MM.1S (cell line): ENCODE results near the gene CARNS1.

Source experiments
- DNase-seq: peaks from one replicate; pipeline ENCODE4 v3.0.0-alpha.2; 2015
- H2AFZ ChIP-seq: fragments of 300-600 bp; sonication (generic); 2 replicates; pipeline ENCODE4 v1.6.0; 2016; ENCODE audit warnings: antibody characterized with exemption, low read length
- H3F3A ChIP-seq: fragments of 300-600 bp; sonication (generic); 2 replicates; pipeline ENCODE4 v1.6.1; 2016; ENCODE audit warnings: mild to moderate bottlenecking, antibody characterized with exemption, low read length, moderate library complexity, mixed read lengths; ENCODE audit not compliant: insufficient read depth
- H3K27ac ChIP-seq: fragments of 300-600 bp; sonication (generic); 2 replicates; pipeline ENCODE4 v1.5.1; 2016; ENCODE audit warnings: mild to moderate bottlenecking, low read length
- H3K27me3 ChIP-seq: fragments of 300-600 bp; sonication (generic); replicated peaks from 2 replicates; pipeline ENCODE4 v1.6.0; 2016; ENCODE audit warnings: low read length; ENCODE audit not compliant: insufficient read depth
- H3K36me3 ChIP-seq: fragments of 300-600 bp; sonication (generic); replicated peaks from 2 replicates; pipeline ENCODE4 v1.6.1; 2016; ENCODE audit warnings: mild to moderate bottlenecking, low read length, mixed read lengths; ENCODE audit not compliant: insufficient read depth
- H3K4me1 ChIP-seq: fragments of 300-600 bp; sonication (generic); 2 replicates; pipeline ENCODE4 v1.6.1; 2016; ENCODE audit warnings: low read length, mixed read lengths
- H3K4me2 ChIP-seq: fragments of 300-600 bp; sonication (generic); 2 replicates; pipeline ENCODE4 v1.6.0; 2016; ENCODE audit warnings: low read depth, low read length
- H3K4me3 ChIP-seq: fragments of 300-600 bp; sonication (generic); 2 replicates; pipeline ENCODE4 v1.5.1; 2016; ENCODE audit warnings: low read length, mixed read lengths
- H3K79me2 ChIP-seq: fragments of 300-600 bp; sonication (generic); 2 replicates; pipeline ENCODE4 v1.6.1; 2016; ENCODE audit warnings: mixed run types, low read length, mixed read lengths
- H3K9ac ChIP-seq: fragments of 300-600 bp; sonication (generic); 2 replicates; pipeline ENCODE4 v1.6.1; 2016; ENCODE audit warnings: low read length, mixed read lengths
- H3K9me2 ChIP-seq: fragments of 300-600 bp; sonication (generic); replicated peaks from 2 replicates; pipeline ENCODE4 v1.6.1; 2016; ENCODE audit warnings: mild to moderate bottlenecking, low read length, mixed read lengths; ENCODE audit not compliant: insufficient read depth
- H3K9me3 ChIP-seq: fragments of 300-600 bp; sonication (generic); replicated peaks from 2 replicates; pipeline ENCODE4 v1.6.1; 2016; ENCODE audit warnings: mild to moderate bottlenecking, low read length, mixed read lengths; ENCODE audit not compliant: insufficient read depth
- H4K20me1 ChIP-seq: fragments of 300-600 bp; sonication (generic); 2 replicates; pipeline ENCODE4 v1.6.1; 2016; ENCODE audit warnings: mild to moderate bottlenecking, low read length, moderate library complexity, mixed read lengths; ENCODE audit not compliant: insufficient read depth
- EZH2 ChIP-seq: fragments of 300-600 bp; sonication (generic); optimal IDR thresholded peaks from 2 replicates; pipeline ENCODE3; 2017; ENCODE audit warnings: low read depth, mild to moderate bottlenecking, antibody characterized with exemption, low read length, mixed read lengths
- EZH2phosphoT487 ChIP-seq: fragments of 300-600 bp; sonication (generic); IDR thresholded peaks from 2 replicates; pipeline ENCODE4 v1.6.1; 2018; ENCODE audit warnings: antibody characterized with exemption, low read length
- TF ChIP-seq, protein P1 (sequence below): fragments of 300-600 bp; sonication (generic); IDR thresholded peaks from 2 replicates; pipeline ENCODE4 v1.5.1; 2016; ENCODE audit warnings: antibody characterized with exemption, low read length, mixed read lengths

CARNS1 gene

DNA sequence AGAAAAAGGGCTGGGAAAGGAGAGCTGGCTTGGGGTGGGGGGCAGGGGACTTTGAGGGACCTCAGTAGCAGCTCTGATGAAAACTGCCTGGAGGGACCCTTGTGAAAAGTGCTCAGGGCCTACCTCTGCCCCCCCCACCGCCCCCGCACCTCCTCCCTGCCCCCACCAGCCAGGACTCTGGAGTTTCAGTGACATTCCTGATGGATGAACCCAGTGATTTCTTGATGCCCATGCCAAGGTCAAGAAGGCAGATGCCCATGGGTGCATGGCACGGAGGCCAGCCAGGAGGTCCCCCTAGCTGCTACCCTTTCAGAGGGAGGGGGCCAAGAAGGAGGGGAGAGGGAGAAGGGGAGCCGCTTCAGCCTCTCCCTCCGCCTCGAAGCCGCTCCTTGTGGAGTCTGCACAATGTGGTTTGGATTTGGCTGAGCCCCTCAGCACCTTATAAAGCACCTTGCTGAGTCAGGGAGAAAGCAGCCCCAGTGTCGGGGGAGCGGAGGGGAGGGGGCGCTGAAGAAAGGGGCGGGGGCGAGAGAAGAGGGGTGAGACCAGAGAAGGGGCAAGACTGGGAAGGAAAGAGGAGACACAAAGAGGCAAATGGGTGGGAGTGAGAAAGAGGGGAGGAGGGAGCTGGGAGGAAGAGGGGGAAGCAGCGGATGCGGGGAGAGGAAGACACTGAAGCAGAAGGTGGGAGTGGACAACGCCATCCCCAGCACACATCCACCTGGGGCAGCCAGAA lies 40.0 kb upstream of the CARNS1 start:
- H3K27ac ChIP-seq, result no peak overlapping the region
- no peaks in the 10 kb centered on the region for H3K9me2 ChIP-seq
- no peak overlapping the region for H2AFZ ChIP-seq
- no peaks in the 10 kb centered on the region for H3K9me3 ChIP-seq
- H4K20me1 ChIP-seq, result no peaks in the 10 kb centered on the region
- peaks cover 4% of the 10 kb centered on the region; the same call in 1 of the 2 replicates for H3K4me1 ChIP-seq
- H3K36me3 ChIP-seq, result no peaks in the 10 kb centered on the region
- H3F3A ChIP-seq, result peaks cover 9% of the 10 kb centered on the region; the same call in 1 of the 2 replicates
- H3K4me3 ChIP-seq, result no peak overlapping the region
- H3K27me3 ChIP-seq, result peaks cover 24% of the 10 kb centered on the region
- H3K9ac ChIP-seq, result no peak overlapping the region
- no peak overlapping the region for H3K4me2 ChIP-seq
- H3K79me2 ChIP-seq, result no peaks in the 10 kb centered on the region
- DNase-seq, result no peak
- TF ChIP-seq, protein P1, sequence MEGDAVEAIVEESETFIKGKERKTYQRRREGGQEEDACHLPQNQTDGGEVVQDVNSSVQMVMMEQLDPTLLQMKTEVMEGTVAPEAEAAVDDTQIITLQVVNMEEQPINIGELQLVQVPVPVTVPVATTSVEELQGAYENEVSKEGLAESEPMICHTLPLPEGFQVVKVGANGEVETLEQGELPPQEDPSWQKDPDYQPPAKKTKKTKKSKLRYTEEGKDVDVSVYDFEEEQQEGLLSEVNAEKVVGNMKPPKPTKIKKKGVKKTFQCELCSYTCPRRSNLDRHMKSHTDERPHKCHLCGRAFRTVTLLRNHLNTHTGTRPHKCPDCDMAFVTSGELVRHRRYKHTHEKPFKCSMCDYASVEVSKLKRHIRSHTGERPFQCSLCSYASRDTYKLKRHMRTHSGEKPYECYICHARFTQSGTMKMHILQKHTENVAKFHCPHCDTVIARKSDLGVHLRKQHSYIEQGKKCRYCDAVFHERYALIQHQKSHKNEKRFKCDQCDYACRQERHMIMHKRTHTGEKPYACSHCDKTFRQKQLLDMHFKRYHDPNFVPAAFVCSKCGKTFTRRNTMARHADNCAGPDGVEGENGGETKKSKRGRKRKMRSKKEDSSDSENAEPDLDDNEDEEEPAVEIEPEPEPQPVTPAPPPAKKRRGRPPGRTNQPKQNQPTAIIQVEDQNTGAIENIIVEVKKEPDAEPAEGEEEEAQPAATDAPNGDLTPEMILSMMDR, result no peak
- TF ChIP-seq EZH2phosphoT487 (no peak), EZH2 (no peak)

DNA sequence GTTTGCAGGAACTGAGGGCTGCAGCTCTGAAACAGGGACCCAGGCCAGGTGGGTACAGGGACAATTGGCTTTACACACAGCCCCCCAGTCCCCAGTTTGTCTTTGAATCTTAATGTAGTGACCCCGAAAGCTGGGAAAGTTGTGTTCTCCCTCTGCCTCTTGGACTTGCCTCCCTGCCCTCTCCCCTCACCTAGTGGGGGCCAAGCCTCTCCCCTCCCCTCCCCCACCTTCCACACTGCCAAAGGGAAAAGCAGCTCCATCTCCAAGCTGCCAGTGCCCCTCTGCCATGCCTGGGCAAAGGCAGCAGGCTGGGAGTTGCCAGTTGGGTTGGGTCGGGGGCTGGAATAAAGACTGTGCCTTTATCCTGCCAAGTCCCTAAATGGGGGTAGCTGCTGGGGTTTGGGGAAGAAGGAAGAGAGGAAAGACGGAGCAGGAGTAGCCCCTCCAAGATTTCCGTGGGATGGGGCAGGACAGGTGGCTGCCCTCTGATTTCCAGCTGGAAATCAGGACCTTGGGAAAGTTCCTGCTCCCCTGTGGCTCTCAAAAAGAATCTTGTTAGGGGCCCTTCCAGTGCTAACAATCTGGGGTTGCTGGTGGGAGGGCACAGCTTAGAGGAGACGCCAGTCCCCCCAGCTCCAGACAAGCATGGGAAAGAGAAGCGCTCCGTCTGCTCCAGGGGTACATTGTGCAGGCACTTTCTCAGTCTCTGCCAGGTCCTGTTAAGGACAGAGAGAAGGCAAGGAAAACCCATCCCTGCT lies 39.2 kb upstream of the CARNS1 start:
- Histone ChIP-seq H3K4me2 (no peak overlapping the region), H3K4me1 (peaks cover 9% of the 10 kb centered on the region), H3K9me2 (no peaks in the 10 kb centered on the region), H4K20me1 (no peaks in the 10 kb centered on the region), H3K27ac (no peak overlapping the region), H3K27me3 (peaks cover 24% of the 10 kb centered on the region), H2AFZ (no peak overlapping the region), H3K36me3 (no peaks in the 10 kb centered on the region), H3K9ac (no peak overlapping the region), H3K79me2 (no peaks in the 10 kb centered on the region), H3K9me3 (no peaks in the 10 kb centered on the region), H3F3A (peaks cover 7% of the 10 kb centered on the region; the same call in 1 of the 2 replicates), H3K4me3 (no peak overlapping the region)
- no peak for TF ChIP-seq EZH2
- DNase-seq, result no peak

DNA sequence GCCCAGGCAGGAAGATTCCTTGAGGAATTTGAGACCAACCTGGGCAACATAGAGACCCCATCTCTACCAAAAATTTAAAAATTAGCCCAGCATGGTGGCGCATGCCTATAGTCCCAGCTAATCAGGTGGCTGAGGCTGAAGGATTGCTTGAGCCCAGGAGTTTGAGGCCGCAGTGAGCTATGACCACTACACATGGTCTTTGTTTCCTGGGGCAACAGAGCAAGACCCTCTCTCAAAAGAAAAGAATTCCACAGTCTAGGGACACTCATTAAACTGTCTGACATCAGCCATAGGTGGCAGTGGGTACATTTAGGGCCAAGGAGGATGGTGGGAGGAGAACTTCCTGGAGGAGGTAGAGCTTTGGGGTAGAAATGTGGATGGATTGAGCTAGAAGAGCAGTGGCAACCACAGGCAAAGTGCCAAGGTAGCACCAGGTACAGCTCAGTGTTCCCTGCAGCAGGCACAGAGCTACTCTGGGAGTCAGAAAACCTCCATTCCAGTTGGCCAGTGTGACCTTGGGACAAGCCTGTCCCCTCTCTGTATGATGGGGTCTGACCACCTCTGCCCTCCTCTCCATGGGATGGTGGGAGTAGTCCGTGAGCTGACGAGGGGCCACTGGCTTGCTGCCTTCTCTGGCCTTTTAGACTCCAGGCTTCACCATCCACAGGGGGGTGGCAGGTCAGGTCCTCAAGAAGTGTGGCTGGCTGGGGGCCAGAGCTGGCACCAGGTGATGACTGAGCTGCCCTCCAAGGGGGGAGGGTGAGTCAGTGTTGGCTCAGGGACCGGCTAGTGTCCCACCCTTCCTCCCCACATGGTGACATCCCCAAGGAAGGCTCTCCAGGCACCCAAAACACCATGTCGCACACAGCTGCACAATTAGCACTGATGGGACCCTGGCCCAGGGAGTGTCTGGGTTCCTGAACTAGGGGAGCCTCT lies 38.3 kb upstream of the CARNS1 start:
- no peaks in the 10 kb centered on the region for H3K9me2 ChIP-seq
- H3K4me1 ChIP-seq, result peaks cover 13% of the 10 kb centered on the region
- H3K27ac ChIP-seq, result no peak overlapping the region
- H3K9me3 ChIP-seq, result no peaks in the 10 kb centered on the region
- no peaks in the 10 kb centered on the region for H4K20me1 ChIP-seq
- H3K4me3 ChIP-seq, result no peak overlapping the region
- TF ChIP-seq EZH2 (no peak), EZH2phosphoT487 (no peak)
- TF ChIP-seq, protein P1, result no peak
- H3K4me2 ChIP-seq, result no peak overlapping the region
- no peaks in the 10 kb centered on the region for H3K79me2 ChIP-seq
- no peak for DNase-seq
- H3F3A ChIP-seq, result 0 out of 2 replicates have a peak, but pooled peaks cover 5% of the 10 kb centered on the region
- no peaks in the 10 kb centered on the region for H3K36me3 ChIP-seq
- H2AFZ ChIP-seq, result no peak overlapping the region
- no peak overlapping the region for H3K9ac ChIP-seq
- H3K27me3 ChIP-seq, result peaks cover 24% of the 10 kb centered on the region
